Suprapubic skin (tissue), 3 donors: Measurements from ENCODE around the gene AP1M1.
A peak's percentile ranks its signal among the peaks of the same experiment; 100 is the strongest.

Experiments used
- POLR2AphosphoS5 ChIP-seq, 3 donors: sonication (generic); formaldehyde crosslinking; IDR thresholded peaks; one replicate each; pipeline ENCODE4 v1.6.1; 2017; ENCODE audit warnings: antibody characterized with exemption in 3 of 3
- TF ChIP-seq, protein P1 (sequence below), 2 donors: fragments of 200-600 bp in 1 of 2; fragments of 450-650 bp in 1 of 2; sonication (generic) in 1 of 2; IDR thresholded peaks; one replicate each; pipeline ENCODE4 v1.5.1; 2016 to 2019; ENCODE audit warnings: antibody characterized with exemption in 2 of 2, mild to moderate bottlenecking in 1 of 2, moderate library complexity in 1 of 2

DNA sequence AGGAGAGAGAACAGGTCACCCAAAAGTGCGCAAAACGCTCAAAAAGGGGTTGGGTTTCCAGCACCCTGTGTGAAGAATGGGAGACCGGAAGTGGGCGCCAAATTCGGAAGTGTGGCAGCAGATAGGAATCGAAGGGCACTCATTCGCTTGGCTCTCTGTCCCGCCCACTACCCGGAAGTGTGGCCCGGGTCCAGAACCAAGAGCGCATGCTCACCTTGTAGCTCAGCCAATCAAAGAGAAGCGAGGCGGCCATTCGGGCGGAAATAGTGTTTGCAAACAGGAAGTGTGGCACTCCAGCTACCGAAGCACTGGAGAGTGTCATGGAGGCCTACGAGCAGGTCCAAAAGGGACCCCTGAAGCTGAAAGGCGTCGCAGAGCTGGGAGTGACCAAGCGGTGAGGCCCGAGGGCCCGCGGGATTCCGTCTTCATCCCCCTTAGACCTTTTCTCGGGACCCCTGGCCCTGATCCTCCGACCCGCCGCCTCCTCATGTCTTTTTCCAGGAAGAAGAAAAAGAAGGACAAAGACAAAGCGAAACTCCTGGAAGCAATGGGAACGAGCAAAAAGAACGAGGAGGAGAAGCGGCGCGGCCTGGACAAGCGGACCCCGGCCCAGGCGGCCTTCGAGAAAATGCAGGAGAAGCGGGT is 12.5 kb upstream of the AP1M1 start, which contains the start of gene FAM32A:
- peak in 2 of 3 donors; percentile 77 to 85 for TF ChIP-seq POLR2AphosphoS5 (IDR thresholded peaks at IDR 0.05)
- TF ChIP-seq, protein P1, sequence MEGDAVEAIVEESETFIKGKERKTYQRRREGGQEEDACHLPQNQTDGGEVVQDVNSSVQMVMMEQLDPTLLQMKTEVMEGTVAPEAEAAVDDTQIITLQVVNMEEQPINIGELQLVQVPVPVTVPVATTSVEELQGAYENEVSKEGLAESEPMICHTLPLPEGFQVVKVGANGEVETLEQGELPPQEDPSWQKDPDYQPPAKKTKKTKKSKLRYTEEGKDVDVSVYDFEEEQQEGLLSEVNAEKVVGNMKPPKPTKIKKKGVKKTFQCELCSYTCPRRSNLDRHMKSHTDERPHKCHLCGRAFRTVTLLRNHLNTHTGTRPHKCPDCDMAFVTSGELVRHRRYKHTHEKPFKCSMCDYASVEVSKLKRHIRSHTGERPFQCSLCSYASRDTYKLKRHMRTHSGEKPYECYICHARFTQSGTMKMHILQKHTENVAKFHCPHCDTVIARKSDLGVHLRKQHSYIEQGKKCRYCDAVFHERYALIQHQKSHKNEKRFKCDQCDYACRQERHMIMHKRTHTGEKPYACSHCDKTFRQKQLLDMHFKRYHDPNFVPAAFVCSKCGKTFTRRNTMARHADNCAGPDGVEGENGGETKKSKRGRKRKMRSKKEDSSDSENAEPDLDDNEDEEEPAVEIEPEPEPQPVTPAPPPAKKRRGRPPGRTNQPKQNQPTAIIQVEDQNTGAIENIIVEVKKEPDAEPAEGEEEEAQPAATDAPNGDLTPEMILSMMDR (IDR thresholded peaks at IDR 0.05) = peak in 1 of 2 donors; percentile 37
